PC-3 (cell line): Measurements from ENCODE around the gene TSPAN9. TPM values are rescaled to one million over a fixed set of nuclear protein-coding genes. Genes with fewer than 3 reads are reported as not detected.

Experiments
- ATAC-seq: fragments of 200-7000 bp; cut with Tn5 transposase; 2 replicates; pipeline ENCODE4 v1.9.1; 2020; ENCODE audit warnings: mild to moderate bottlenecking, moderate library complexity
- BruUV-seq: library from RNA; stranded (reverse); fragments of 400-500 nt; replicated peaks from 2 replicates; lab custom pipeline; 2021; lab: Mats Ljungman, UMichigan
- CTCF ChIA-PET: fragments of 300-600 bp; sonication (Branson Sonifier 250); formaldehyde crosslinking; loops from one replicate; lab custom pipeline; 2022; ENCODE audit warnings: antibody characterized with exemption; lab: Charles Lee
- POLR2A ChIA-PET: fragments of 300-600 bp; sonication (Branson Sonifier 250); formaldehyde crosslinking; loops from one replicate; lab custom pipeline; 2022; ENCODE audit warnings: antibody characterized with exemption; ENCODE audit not compliant: unreplicated experiment; lab: Charles Lee
- DNase-seq: peaks from one replicate; pipeline ENCODE4 v3.0.0-alpha.2; 2015
- H2AFZ ChIP-seq: fragments of 300-600 bp; sonication (generic); 2 replicates; pipeline ENCODE4 v1.6.0; 2016; ENCODE audit warnings: antibody characterized with exemption, low read length
- H3F3A ChIP-seq: fragments of 300-600 bp; sonication (generic); one replicate; pipeline ENCODE4 v1.6.0; 2017; ENCODE audit warnings: antibody characterized with exemption, low read length, control low read depth, mild to moderate bottlenecking; ENCODE audit not compliant: unreplicated experiment
- H3K27ac ChIP-seq: fragments of 300-600 bp; sonication (generic); 2 replicates; pipeline ENCODE4 v1.5.1; 2016; ENCODE audit warnings: mild to moderate bottlenecking, low read length
- H3K27me3 ChIP-seq: fragments of 300-600 bp; sonication (generic); 2 replicates; pipeline ENCODE4 v1.6.1; 2016; ENCODE audit warnings: low read length, mixed read lengths
- H3K36me3 ChIP-seq: fragments of 300-600 bp; sonication (generic); 2 replicates; pipeline ENCODE4 v1.6.1; 2016; ENCODE audit warnings: low read depth, mixed run types, low read length, mixed read lengths
- H3K4me1 ChIP-seq: fragments of 300-600 bp; sonication (generic); 2 replicates; pipeline ENCODE4 v1.5.1; 2016; ENCODE audit warnings: low read length; ENCODE audit not compliant: insufficient read depth
- H3K4me2 ChIP-seq: fragments of 300-600 bp; sonication (generic); 2 replicates; pipeline ENCODE4 v1.6.0; 2016; ENCODE audit warnings: low read length
- H3K4me3 ChIP-seq: fragments of 300-600 bp; sonication (generic); 2 replicates; pipeline ENCODE4 v1.5.1; 2016; ENCODE audit warnings: mild to moderate bottlenecking, low read length, mixed read lengths
- H3K79me2 ChIP-seq: fragments of 300-600 bp; sonication (generic); 2 replicates; pipeline ENCODE4 v1.6.1; 2017; ENCODE audit warnings: low read length, mixed read lengths
- H3K9ac ChIP-seq: fragments of 300-600 bp; sonication (generic); 2 replicates; pipeline ENCODE4 v1.6.0; 2016; ENCODE audit warnings: mild to moderate bottlenecking, low read length
- H3K9me2 ChIP-seq: fragments of 300-600 bp; sonication (generic); replicated peaks from 2 replicates; pipeline ENCODE4 v1.6.1; 2016; ENCODE audit warnings: mixed run types, low read length, mixed read lengths
- H3K9me3 ChIP-seq: fragments of 300-600 bp; sonication (generic); 2 replicates; pipeline ENCODE4 v1.6.1; 2016; ENCODE audit warnings: low read length, mixed read lengths
- H4K20me1 ChIP-seq: fragments of 300-600 bp; sonication (generic); 2 replicates; pipeline ENCODE4 v1.6.1; 2016; ENCODE audit warnings: low read length, mixed read lengths
- EZH2 ChIP-seq: fragments of 300-600 bp; sonication (generic); IDR thresholded peaks from one replicate; pipeline ENCODE4 v1.6.1; 2017; ENCODE audit warnings: antibody characterized with exemption, mild to moderate bottlenecking, low read length; ENCODE audit not compliant: unreplicated experiment
- EZH2phosphoT487 ChIP-seq: fragments of 300-600 bp; sonication (generic); IDR thresholded peaks from 2 replicates; pipeline ENCODE4 v1.6.1; 2018; ENCODE audit warnings: mild to moderate bottlenecking, antibody characterized with exemption, low read length, borderline replicate concordance
- intact Hi-C: fragments of 100-400 bp; cut with micrococcal nuclease; formaldehyde crosslinking; loops from 2 replicates; pipeline ENCODE4 v1.9.0; 2023
- total RNA-seq: library from RNA; depleted of rRNA; stranded (reverse); fragments of >200 nt; gene quantifications from 2 replicates; pipeline ENCODE4 v1.2.3, GENCODE V29; 2014
- TF ChIP-seq, protein P1 (sequence below): fragments of 300-600 bp; sonication (generic); conservative IDR thresholded peaks from 2 replicates; pipeline ENCODE4 v1.5.1; 2017; ENCODE audit warnings: antibody characterized with exemption, low read depth, mild to moderate bottlenecking, low read length

TSPAN9 gene
- total RNA-seq, 1 experiment from 2014 or later, result 6.2 TPM

GRCh38 chr12:3134126-3134525 is 56.9 kb downstream of the TSPAN9 start:
- no peaks in the 10 kb centered on the region for H3K9me2 ChIP-seq
- CTCF ChIA-PET, result no interaction called here
- intact Hi-C loops, result no loop called here
- H3K79me2 ChIP-seq, result no peaks in the 10 kb centered on the region
- ATAC-seq (no peak), DNase-seq (no peak)
- H4K20me1 ChIP-seq, result no peaks in the 10 kb centered on the region
- no peaks in the 10 kb centered on the region for H3F3A ChIP-seq
- POLR2A ChIA-PET, result no interaction called here
- no peaks in the 10 kb centered on the region for H3K9me3 ChIP-seq
- H3K27ac ChIP-seq, result no peak overlapping the region
- BruUV-seq, result no TSS peak
- H3K27me3 ChIP-seq, result no peaks in the 10 kb centered on the region
- no peaks in the 10 kb centered on the region for H3K4me1 ChIP-seq
- H3K9ac ChIP-seq, result no peak overlapping the region
- TF ChIP-seq, protein P1, sequence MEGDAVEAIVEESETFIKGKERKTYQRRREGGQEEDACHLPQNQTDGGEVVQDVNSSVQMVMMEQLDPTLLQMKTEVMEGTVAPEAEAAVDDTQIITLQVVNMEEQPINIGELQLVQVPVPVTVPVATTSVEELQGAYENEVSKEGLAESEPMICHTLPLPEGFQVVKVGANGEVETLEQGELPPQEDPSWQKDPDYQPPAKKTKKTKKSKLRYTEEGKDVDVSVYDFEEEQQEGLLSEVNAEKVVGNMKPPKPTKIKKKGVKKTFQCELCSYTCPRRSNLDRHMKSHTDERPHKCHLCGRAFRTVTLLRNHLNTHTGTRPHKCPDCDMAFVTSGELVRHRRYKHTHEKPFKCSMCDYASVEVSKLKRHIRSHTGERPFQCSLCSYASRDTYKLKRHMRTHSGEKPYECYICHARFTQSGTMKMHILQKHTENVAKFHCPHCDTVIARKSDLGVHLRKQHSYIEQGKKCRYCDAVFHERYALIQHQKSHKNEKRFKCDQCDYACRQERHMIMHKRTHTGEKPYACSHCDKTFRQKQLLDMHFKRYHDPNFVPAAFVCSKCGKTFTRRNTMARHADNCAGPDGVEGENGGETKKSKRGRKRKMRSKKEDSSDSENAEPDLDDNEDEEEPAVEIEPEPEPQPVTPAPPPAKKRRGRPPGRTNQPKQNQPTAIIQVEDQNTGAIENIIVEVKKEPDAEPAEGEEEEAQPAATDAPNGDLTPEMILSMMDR, result no peak
- TF ChIP-seq EZH2phosphoT487 (no peak), EZH2 (no peak)
- no peak overlapping the region for H3K4me3 ChIP-seq
- no peak overlapping the region for H3K4me2 ChIP-seq
- H3K36me3 ChIP-seq, result no peaks in the 10 kb centered on the region
- H2AFZ ChIP-seq, result no peak overlapping the region

DNA sequence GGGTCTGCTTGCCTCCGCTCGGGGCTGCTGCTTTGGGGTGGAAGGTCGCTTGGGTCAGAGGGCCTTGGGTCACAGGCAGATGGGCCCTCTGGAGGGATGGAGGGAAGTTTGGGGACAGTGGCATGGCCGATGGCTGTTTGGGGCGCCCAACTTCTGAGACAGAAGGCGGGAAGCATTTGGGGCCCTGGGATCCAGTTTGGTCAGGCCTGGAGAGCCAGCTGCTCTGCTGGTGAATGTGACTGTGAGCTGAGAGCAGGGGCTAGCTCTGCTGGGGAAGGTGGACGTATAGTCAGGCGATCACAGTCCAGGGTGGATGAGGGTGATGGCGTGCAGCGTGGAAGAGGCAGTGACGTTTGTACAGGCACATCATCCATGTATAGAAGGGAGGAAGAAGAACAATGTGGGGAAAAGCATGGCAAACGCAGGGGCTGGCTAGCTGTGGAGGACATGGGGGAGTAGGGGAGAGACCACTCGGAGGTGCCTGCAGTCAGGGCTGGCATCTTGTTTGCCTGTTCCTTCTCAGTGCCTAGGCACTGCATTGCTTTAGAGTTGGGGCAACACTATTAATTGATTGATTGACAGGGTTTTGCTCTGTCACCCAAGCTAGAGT is 57.5 kb downstream of the TSPAN9 start:
- Histone ChIP-seq H3K9me3 (no peaks in the 10 kb centered on the region), H3K4me2 (no peak overlapping the region), H3K27ac (no peak overlapping the region), H3K4me1 (no peaks in the 10 kb centered on the region), H4K20me1 (no peaks in the 10 kb centered on the region), H3K36me3 (no peaks in the 10 kb centered on the region), H2AFZ (no peak overlapping the region), H3K9me2 (no peaks in the 10 kb centered on the region), H3K27me3 (no peaks in the 10 kb centered on the region), H3K4me3 (no peak overlapping the region), H3K9ac (no peak overlapping the region), H3K79me2 (no peaks in the 10 kb centered on the region), H3F3A (no peaks in the 10 kb centered on the region)
- intact Hi-C loops, result loop anchor here (1.0 kb wide), 2 partner anchors 69 to 141 kb away; no protein-coding TSS in a partner anchor
- DNase-seq (no peak), ATAC-seq (no peak)
- TF ChIP-seq, protein P1, result no peak
- no peak for TF ChIP-seq EZH2phosphoT487
- no peak for TF ChIP-seq EZH2
- POLR2A ChIA-PET, result no interaction called here
- no TSS peak for BruUV-seq
- CTCF ChIA-PET, result interaction anchor here (1.3 kb wide), 1 partner anchor 139 kb away, joined by 5 read pairs; no protein-coding TSS in a partner anchor
